Measurements from ENCODE around the gene ZSCAN2.

Gene ZSCAN2

DNA sequence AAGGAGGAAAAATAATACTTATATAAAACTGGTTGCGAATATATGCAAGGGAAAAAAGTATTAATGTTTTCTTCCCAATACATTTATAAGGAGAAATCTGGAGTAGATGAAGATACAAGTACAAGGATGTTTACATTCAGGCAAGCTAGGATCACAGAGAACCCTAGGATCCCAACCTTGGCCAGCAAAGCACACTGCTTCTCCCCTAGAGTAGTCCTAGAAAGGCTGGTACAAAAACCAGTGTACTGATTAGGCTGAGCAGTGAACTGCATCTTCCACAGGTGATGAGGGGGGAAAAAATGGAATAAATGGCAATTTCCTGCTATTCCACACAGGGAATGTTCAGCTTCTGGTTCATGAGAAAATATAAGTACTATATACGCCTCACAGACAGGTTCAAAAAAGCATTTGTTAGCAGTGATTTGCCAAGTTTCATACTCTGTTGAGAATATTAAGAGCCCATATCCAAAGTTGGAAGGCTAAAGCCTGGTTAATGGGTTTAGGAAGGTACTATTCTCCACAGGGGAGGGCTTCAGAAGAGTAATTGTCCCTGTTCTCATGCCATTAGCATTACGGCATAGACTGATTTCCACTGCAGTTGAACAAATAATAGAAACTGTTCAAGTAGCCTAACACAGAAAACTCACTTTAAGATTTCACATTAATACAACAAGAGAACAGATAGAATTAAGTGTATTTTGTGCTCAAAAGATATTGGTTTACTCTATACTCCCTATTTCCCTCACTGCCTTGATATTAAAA lies 67.6 kb downstream of the ZSCAN2 start:
- no peaks in the 10 kb centered on the region for H3K27me3 ChIP-seq (ENCODE audit: control insufficient read depth in 1 of 2, insufficient read depth in 1 of 2, low read length in 2 of 2)
- H4K8ac ChIP-seq (ENCODE audit: low read length) = no peak overlapping the region
- no peak overlapping the region for H2BK12ac ChIP-seq (ENCODE audit: low read length in 2 of 2)
- no peak overlapping the region for H2BK120ac ChIP-seq (ENCODE audit: low read depth, low read length)
- H3K23ac ChIP-seq (ENCODE audit: low read length in 2 of 2) = no peak overlapping the region
- WGBS = 94% methylated on average over 2 of the region's 3 CpGs
- no peak for DNase-seq
- peaks cover 19 to 52% of the 10 kb centered on the region in 2 experiments for H3K36me3 ChIP-seq (ENCODE audit: control insufficient read depth in 1 of 2, insufficient read depth in 2 of 2, low read depth in 1 of 2, low read length in 2 of 2)
- H2AFZ ChIP-seq (ENCODE audit: low read depth, low read length) = no peak overlapping the region
- no peak overlapping the region for H2BK5ac ChIP-seq (ENCODE audit: low read depth, low read length, poor library complexity, severe bottlenecking)
- no peak overlapping the region for H3K9ac ChIP-seq (ENCODE audit: low read length)
- peaks cover 1% of the 10 kb centered on the region for H3K4me1 ChIP-seq (ENCODE audit: control insufficient read depth, insufficient read depth, low read depth, low read length)
- no peak overlapping the region for H2BK15ac ChIP-seq (ENCODE audit: low read depth, poor library complexity, severe bottlenecking)
- H4K91ac ChIP-seq (ENCODE audit: low read length) = no peak overlapping the region
- H3K79me1 ChIP-seq (replicated peaks; ENCODE audit: low read length, poor library complexity, severe bottlenecking) = peaks cover 14% of the 10 kb centered on the region
- H3K4me2 ChIP-seq (ENCODE audit: low read length, poor library complexity, severe bottlenecking) = no peak overlapping the region
- no peak overlapping the region for H3K18ac ChIP-seq (ENCODE audit: low read depth in 1 of 2, low read length in 2 of 2)
- H3K4me3 ChIP-seq (ENCODE audit: insufficient read depth in 1 of 2, low read depth in 1 of 2, low read length in 2 of 2) = no peak overlapping the region
- no peaks in the 10 kb centered on the region for H3K9me3 ChIP-seq (ENCODE audit: control insufficient read depth, low read length)
- H3K4ac ChIP-seq (ENCODE audit: low read depth in 1 of 2, low read length in 2 of 2) = no peak overlapping the region
- H3K14ac ChIP-seq (ENCODE audit: low read length in 2 of 2) = no peak overlapping the region
- no peak overlapping the region for H2AK5ac ChIP-seq (ENCODE audit: low read length, severe bottlenecking)
- peak overlapping the region; percentile 36 for H3K27ac ChIP-seq (ENCODE audit: low read length, poor library complexity, severe bottlenecking)

DNA sequence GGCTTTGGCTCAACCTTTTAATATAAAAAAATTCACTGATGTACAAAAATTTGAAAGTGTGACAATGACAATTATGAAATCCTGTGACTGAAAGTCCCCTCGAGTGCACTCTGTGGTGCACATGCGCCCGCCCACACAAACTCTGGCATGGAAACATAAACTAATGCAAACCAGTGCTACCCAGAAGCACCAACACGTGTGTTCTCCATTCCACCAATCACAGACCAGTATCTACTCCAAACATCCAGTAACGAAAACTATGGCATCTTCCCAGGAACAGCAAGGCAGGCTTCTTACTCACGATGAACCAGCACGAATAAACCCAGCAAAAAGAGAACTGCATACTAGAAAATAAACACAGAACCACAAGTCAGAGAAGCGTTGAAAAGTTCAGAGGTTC lies 68.9 kb downstream of the ZSCAN2 start:
- Histone ChIP-seq H3K23ac (ENCODE audit: low read length in 2 of 2) (no peak overlapping the region), H3K4me1 (ENCODE audit: control insufficient read depth, insufficient read depth, low read depth, low read length) (peaks cover 1% of the 10 kb centered on the region), H2BK120ac (ENCODE audit: low read depth, low read length) (no peak overlapping the region), H3K79me1 (replicated peaks; ENCODE audit: low read length, poor library complexity, severe bottlenecking) (peaks cover 20% of the 10 kb centered on the region), H3K9me3 (ENCODE audit: control insufficient read depth, low read length) (no peaks in the 10 kb centered on the region), H2AFZ (ENCODE audit: low read depth, low read length) (no peak overlapping the region), H3K4me2 (ENCODE audit: low read length, poor library complexity, severe bottlenecking) (no peak overlapping the region), H3K27me3 (ENCODE audit: control insufficient read depth in 1 of 2, insufficient read depth in 1 of 2, low read length in 2 of 2) (no peaks in the 10 kb centered on the region), H2BK5ac (ENCODE audit: low read depth, low read length, poor library complexity, severe bottlenecking) (no peak overlapping the region), H3K9ac (ENCODE audit: low read length) (peak overlapping the region; percentile 22), H2AK5ac (ENCODE audit: low read length, severe bottlenecking) (peak overlapping the region; percentile 72), H2BK15ac (ENCODE audit: low read depth, poor library complexity, severe bottlenecking) (no peak overlapping the region), H4K8ac (ENCODE audit: low read length) (no peak overlapping the region), H4K91ac (ENCODE audit: low read length) (no peak overlapping the region), H3K4ac (ENCODE audit: low read depth in 1 of 2, low read length in 2 of 2) (no peak overlapping the region), H3K18ac (ENCODE audit: low read depth in 1 of 2, low read length in 2 of 2) (no peak overlapping the region), H3K27ac (ENCODE audit: low read length, poor library complexity, severe bottlenecking) (no peak overlapping the region), H3K4me3 (ENCODE audit: insufficient read depth in 1 of 2, low read depth in 1 of 2, low read length in 2 of 2) (no peak overlapping the region), H3K14ac (ENCODE audit: low read length in 2 of 2) (no peak overlapping the region), H2BK12ac (ENCODE audit: low read length in 2 of 2) (no peak overlapping the region), H3K36me3 (ENCODE audit: control insufficient read depth in 1 of 2, insufficient read depth in 2 of 2, low read depth in 1 of 2, low read length in 2 of 2) (peaks cover 20 to 48% of the 10 kb centered on the region in 2 experiments)
- DNase-seq = no peak
- WGBS = 96% methylated on average over 6 of the region's 8 CpGs

DNA sequence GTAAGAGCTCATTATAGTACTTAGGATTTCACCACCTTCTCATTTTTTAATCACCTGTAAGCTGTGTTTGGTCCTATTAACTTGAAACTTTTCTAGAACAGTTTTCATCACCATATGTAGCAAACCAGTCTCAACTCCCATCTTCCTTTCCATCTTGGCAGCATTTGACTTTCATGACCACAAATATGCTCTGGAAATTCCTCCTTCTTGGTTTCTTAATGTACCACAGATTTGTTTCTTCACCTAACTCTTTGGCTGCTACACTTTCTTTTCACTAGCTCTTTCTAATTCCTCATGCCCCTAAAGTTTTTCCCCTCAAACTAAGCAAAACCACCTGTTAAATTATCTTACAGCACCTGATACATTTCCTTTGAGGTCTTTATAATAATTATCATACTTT lies 70.4 kb downstream of the ZSCAN2 start:
- Histone ChIP-seq H3K4me3 (ENCODE audit: insufficient read depth in 1 of 2, low read depth in 1 of 2, low read length in 2 of 2) (no peak overlapping the region), H3K9me3 (ENCODE audit: control insufficient read depth, low read length) (no peaks in the 10 kb centered on the region), H3K4me1 (ENCODE audit: control insufficient read depth, insufficient read depth, low read depth, low read length) (peaks cover 1% of the 10 kb centered on the region), H4K91ac (ENCODE audit: low read length) (no peak overlapping the region), H3K4me2 (ENCODE audit: low read length, poor library complexity, severe bottlenecking) (no peak overlapping the region), H3K27me3 (ENCODE audit: control insufficient read depth in 1 of 2, insufficient read depth in 1 of 2, low read length in 2 of 2) (no peaks in the 10 kb centered on the region), H2AFZ (ENCODE audit: low read depth, low read length) (no peak overlapping the region), H3K36me3 (ENCODE audit: control insufficient read depth in 1 of 2, insufficient read depth in 2 of 2, low read depth in 1 of 2, low read length in 2 of 2) (peaks cover 17 to 46% of the 10 kb centered on the region in 2 experiments), H3K23ac (ENCODE audit: low read length in 2 of 2) (no peak overlapping the region), H4K8ac (ENCODE audit: low read length) (no peak overlapping the region), H3K79me1 (replicated peaks; ENCODE audit: low read length, poor library complexity, severe bottlenecking) (peaks cover 18% of the 10 kb centered on the region), H3K27ac (ENCODE audit: low read length, poor library complexity, severe bottlenecking) (peak overlapping the region; percentile 35), H3K18ac (ENCODE audit: low read depth in 1 of 2, low read length in 2 of 2) (no peak overlapping the region), H2AK5ac (ENCODE audit: low read length, severe bottlenecking) (no peak overlapping the region), H3K4ac (ENCODE audit: low read depth in 1 of 2, low read length in 2 of 2) (no peak overlapping the region), H2BK12ac (ENCODE audit: low read length in 2 of 2) (no peak overlapping the region), H2BK15ac (ENCODE audit: low read depth, poor library complexity, severe bottlenecking) (no peak overlapping the region), H2BK5ac (ENCODE audit: low read depth, low read length, poor library complexity, severe bottlenecking) (no peak overlapping the region), H3K14ac (ENCODE audit: low read length in 2 of 2) (no peak overlapping the region), H2BK120ac (ENCODE audit: low read depth, low read length) (no peak overlapping the region), H3K9ac (ENCODE audit: low read length) (peak overlapping the region; percentile 45)
- peak; percentile 71 for DNase-seq
